Activated CD8-positive, alpha-beta T cell treated with anti-CD3 and anti-CD28 coated beads for 36 hours (primary cell): ENCODE measurements around the gene TTN. TPM values are rescaled to one million over a fixed set of nuclear protein-coding genes. Genes with fewer than 3 reads are reported as not detected.

Experiments used
- ATAC-seq: fragments of 200-7000 bp; cut with Tn5 transposase; one replicate; pipeline ENCODE4 v1.10.0; 2021; ENCODE audit warnings: mild to moderate bottlenecking, moderate library complexity
- CTCF ChIA-PET: fragments of 350-600 bp; sonication (Branson Sonifier 250); formaldehyde crosslinking; loops from one replicate; lab custom pipeline; 2021; ENCODE audit warnings: antibody characterized with exemption; lab: Charles Lee
- POLR2A ChIA-PET: fragments of 350-600 bp; sonication (Branson Sonifier 250); formaldehyde crosslinking; loops from one replicate; lab custom pipeline; 2021; ENCODE audit warnings: antibody characterized with exemption; lab: Charles Lee
- DNase-seq: peaks from one replicate; pipeline ENCODE4 v3.0.0-alpha.2; 2020
- H3K27ac Mint-ChIP-seq: one replicate; pipeline ENCODE4 v1.8.0; 2021; ENCODE audit warnings: mild to moderate bottlenecking, mixed read lengths
- H3K27me3 Mint-ChIP-seq: one replicate; pipeline ENCODE4 v1.8.0; 2021; ENCODE audit warnings: mixed read lengths
- H3K36me3 Mint-ChIP-seq: one replicate; pipeline ENCODE4 v1.8.0; 2021; ENCODE audit warnings: low read depth, mixed read lengths
- H3K4me1 Mint-ChIP-seq: one replicate; pipeline ENCODE4 v1.8.0; 2021; ENCODE audit warnings: low read depth, mixed read lengths
- H3K4me3 Mint-ChIP-seq: one replicate; pipeline ENCODE4 v1.8.0; 2021; ENCODE audit warnings: mild to moderate bottlenecking, moderate library complexity, mixed read lengths
- H3K9me3 Mint-ChIP-seq: one replicate; pipeline ENCODE4 v1.8.0; 2021; ENCODE audit warnings: mixed read lengths
- intact Hi-C: fragments of 100-400 bp; cut with micrococcal nuclease; formaldehyde crosslinking; loops from one replicate; pipeline ENCODE4 v1.10.0; 2022
- total RNA-seq, 2 experiments: library from RNA; stranded (reverse); gene quantifications; one replicate each; pipeline ENCODE4 v1.2.3, GENCODE V29; 2021
- TF ChIP-seq, protein P1 (sequence below): fragments of 200-600 bp; IDR thresholded peaks from one replicate; pipeline ENCODE4 v1.8.0; 2022; ENCODE audit warnings: antibody characterized with exemption, mild to moderate bottlenecking

The TTN gene
- total RNA-seq, 2 experiments from 2014 or later: 2.8 to 4.3 TPM

- ChIA-PET CTCF (no interaction called here), POLR2A (no interaction called here)
- no peak for DNase-seq
- intact Hi-C loops: no loop called here
- H3K9me3 Mint-ChIP-seq: no peaks in the 10 kb centered on the region
- no peak overlapping the region for H3K27ac Mint-ChIP-seq
- no peak overlapping the region for H3K4me3 Mint-ChIP-seq
- no peaks in the 10 kb centered on the region for H3K27me3 Mint-ChIP-seq
- TF ChIP-seq, protein P1, sequence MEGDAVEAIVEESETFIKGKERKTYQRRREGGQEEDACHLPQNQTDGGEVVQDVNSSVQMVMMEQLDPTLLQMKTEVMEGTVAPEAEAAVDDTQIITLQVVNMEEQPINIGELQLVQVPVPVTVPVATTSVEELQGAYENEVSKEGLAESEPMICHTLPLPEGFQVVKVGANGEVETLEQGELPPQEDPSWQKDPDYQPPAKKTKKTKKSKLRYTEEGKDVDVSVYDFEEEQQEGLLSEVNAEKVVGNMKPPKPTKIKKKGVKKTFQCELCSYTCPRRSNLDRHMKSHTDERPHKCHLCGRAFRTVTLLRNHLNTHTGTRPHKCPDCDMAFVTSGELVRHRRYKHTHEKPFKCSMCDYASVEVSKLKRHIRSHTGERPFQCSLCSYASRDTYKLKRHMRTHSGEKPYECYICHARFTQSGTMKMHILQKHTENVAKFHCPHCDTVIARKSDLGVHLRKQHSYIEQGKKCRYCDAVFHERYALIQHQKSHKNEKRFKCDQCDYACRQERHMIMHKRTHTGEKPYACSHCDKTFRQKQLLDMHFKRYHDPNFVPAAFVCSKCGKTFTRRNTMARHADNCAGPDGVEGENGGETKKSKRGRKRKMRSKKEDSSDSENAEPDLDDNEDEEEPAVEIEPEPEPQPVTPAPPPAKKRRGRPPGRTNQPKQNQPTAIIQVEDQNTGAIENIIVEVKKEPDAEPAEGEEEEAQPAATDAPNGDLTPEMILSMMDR: no peak
- H3K36me3 Mint-ChIP-seq: peaks cover 26% of the 10 kb centered on the region
- no peak for ATAC-seq
- H3K4me1 Mint-ChIP-seq: no peaks in the 10 kb centered on the region
Observed at GRCh38 chr2:178615969-178616368, 191.3 kb downstream of the TTN start.

GRCh38 chr2:178602901-178603300, 204.3 kb downstream of the TTN start:
- H3K4me1 Mint-ChIP-seq: no peaks in the 10 kb centered on the region
- no peak overlapping the region for H3K4me3 Mint-ChIP-seq

DNA sequence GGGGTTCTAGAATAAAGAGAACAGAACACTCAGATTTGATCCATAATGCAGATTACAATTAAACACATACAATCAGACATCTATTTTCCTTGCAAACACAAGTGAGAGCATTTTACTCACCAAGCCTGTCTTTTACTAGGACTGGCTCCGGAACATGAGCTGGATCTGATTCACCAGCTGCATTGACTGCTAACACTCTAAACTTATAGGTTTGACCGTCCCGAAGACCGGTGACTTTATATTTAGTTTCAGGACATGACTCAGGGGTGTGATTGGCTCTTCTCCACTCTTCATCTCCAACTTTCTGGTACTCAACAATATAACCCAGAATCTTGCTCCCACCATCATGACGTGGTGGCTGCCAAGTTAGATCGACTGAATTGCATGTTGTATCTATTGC, 214.6 kb downstream of the TTN start:
- Mint-ChIP-seq H3K4me3 (no peak overlapping the region), H3K36me3 (peaks cover 41% of the 10 kb centered on the region), H3K27me3 (no peaks in the 10 kb centered on the region), H3K9me3 (no peaks in the 10 kb centered on the region), H3K4me1 (no peaks in the 10 kb centered on the region), H3K27ac (no peak overlapping the region)
- TF ChIP-seq, protein P1: no peak
- ATAC-seq: no peak
- intact Hi-C loops: no loop called here
- ChIA-PET POLR2A (no interaction called here), CTCF (interaction anchor here (1.1 kb wide), 1 partner anchor 178 kb away, joined by 3 read pairs; no protein-coding TSS in a partner anchor)
- no peak for DNase-seq

More at GRCh38 chr2:178602901-178603300, 204.3 kb downstream of the TTN start:
- ChIA-PET CTCF (no interaction called here), POLR2A (no interaction called here)
- Mint-ChIP-seq H3K27ac (no peak overlapping the region), H3K36me3 (peaks cover 32% of the 10 kb centered on the region), H3K27me3 (no peaks in the 10 kb centered on the region), H3K9me3 (no peaks in the 10 kb centered on the region)
- intact Hi-C loops: no loop called here
- DNase-seq (no peak), ATAC-seq (no peak)
- TF ChIP-seq, protein P1: no peak

DNA sequence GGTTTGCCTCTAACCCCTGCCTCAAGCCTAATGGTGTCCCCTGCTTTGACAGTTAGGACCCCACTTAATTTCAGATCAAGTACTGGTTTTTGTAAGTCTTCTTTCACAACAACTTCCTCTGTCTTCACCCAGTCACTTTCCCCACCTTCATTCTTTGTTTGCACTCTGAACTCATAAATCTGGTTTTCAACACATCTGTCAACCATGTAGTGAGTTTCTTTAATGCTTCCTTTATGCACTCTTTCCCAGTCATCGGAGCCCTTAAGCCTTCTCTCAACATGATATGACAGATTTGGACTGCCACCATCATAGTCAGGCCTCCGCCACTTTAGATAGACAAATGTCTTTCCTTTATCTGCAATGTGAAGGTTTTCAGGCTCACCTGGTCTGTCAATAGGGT, 217.9 kb downstream of the TTN start:
- intact Hi-C loops: no loop called here
- no peak for ATAC-seq
- no peak for DNase-seq
- H3K27ac Mint-ChIP-seq: no peak overlapping the region
- no peaks in the 10 kb centered on the region for H3K4me1 Mint-ChIP-seq
- TF ChIP-seq, protein P1: no peak
- peaks cover 58% of the 10 kb centered on the region for H3K36me3 Mint-ChIP-seq
- POLR2A ChIA-PET: no interaction called here
- no peak overlapping the region for H3K4me3 Mint-ChIP-seq
- H3K9me3 Mint-ChIP-seq: no peaks in the 10 kb centered on the region
- H3K27me3 Mint-ChIP-seq: no peaks in the 10 kb centered on the region
- CTCF ChIA-PET: no interaction called here

- ATAC-seq (no peak), DNase-seq (no peak)
- intact Hi-C loops: no loop called here
- Mint-ChIP-seq H3K9me3 (no peaks in the 10 kb centered on the region), H3K27me3 (no peaks in the 10 kb centered on the region), H3K27ac (no peak overlapping the region), H3K4me1 (no peaks in the 10 kb centered on the region), H3K36me3 (peaks cover 42% of the 10 kb centered on the region), H3K4me3 (no peak overlapping the region)
- CTCF ChIA-PET: interaction anchor here (0.8 kb wide), 1 partner anchor 11 kb away, joined by 4 read pairs; no protein-coding TSS in a partner anchor
- TF ChIP-seq, protein P1: no peak
- POLR2A ChIA-PET: interaction anchor here (0.7 kb wide), 1 partner anchor 26 kb away, joined by 3 read pairs; no protein-coding TSS in a partner anchor
Observed at GRCh38 chr2:178584666-178585065, 222.6 kb downstream of the TTN start.
